NCI-H1694 (cell line): ENCODE data around the gene FCHSD2.
"Not testable (repeated sequence)": the region's sequence is repeated elsewhere in the genome, so short reads cannot be mapped to it uniquely, and the experiment has no call there.

Source experiments
- DNase-seq: peaks from one replicate; lab custom pipeline; 2025; lab: John Stamatoyannopoulos, UW

FCHSD2 gene

GRCh38 chr11:72924568-72925190, 217.4 kb downstream of the FCHSD2 start:
- no peak for DNase-seq

- no peak for DNase-seq
These were observed 220.9 kb downstream of the FCHSD2 start for GRCh38 chr11:72921028-72921716.

GRCh38 chr11:72920001-72920400, 222.1 kb downstream of the FCHSD2 start:
- DNase-seq = no peak

GRCh38 chr11:72918851-72919250, 223.3 kb downstream of the FCHSD2 start:
- DNase-seq = no peak

GRCh38 chr11:72912253-72912652, 229.9 kb downstream of the FCHSD2 start:
- DNase-seq = no peak

GRCh38 chr11:72909558-72910388, 232.3 kb downstream of the FCHSD2 start:
- DNase-seq = not testable (repeated sequence)

GRCh38 chr11:72908032-72908676, 234.0 kb downstream of the FCHSD2 start:
- DNase-seq = no peak

GRCh38 chr11:72904016-72904415, 238.1 kb downstream of the FCHSD2 start:
- DNase-seq = no peak

- no peak for DNase-seq
These were observed 240.7 kb downstream of the FCHSD2 start for GRCh38 chr11:72901374-72901773.

- no peak for DNase-seq
These were observed 242.1 kb downstream of the FCHSD2 start for GRCh38 chr11:72900013-72900412.

- no peak for DNase-seq
These were observed 242.9 kb downstream of the FCHSD2 start for GRCh38 chr11:72899238-72899637.

GRCh38 chr11:72897506-72897905, 244.6 kb downstream of the FCHSD2 start:
- no peak for DNase-seq

GRCh38 chr11:72896431-72896830, 245.7 kb downstream of the FCHSD2 start:
- no peak for DNase-seq

GRCh38 chr11:72890881-72891280, 251.2 kb downstream of the FCHSD2 start:
- DNase-seq = no peak

GRCh38 chr11:72886619-72887018, 255.5 kb downstream of the FCHSD2 start:
- no peak for DNase-seq

GRCh38 chr11:72885749-72886609, 256.1 kb downstream of the FCHSD2 start:
- DNase-seq = no peak

GRCh38 chr11:72876147-72876546, 266.0 kb downstream of the FCHSD2 start:
- no peak for DNase-seq

- no peak for DNase-seq
These were observed 266.4 kb downstream of the FCHSD2 start for GRCh38 chr11:72875736-72876135.

- DNase-seq = no peak
These were observed 270.1 kb downstream of the FCHSD2 start for GRCh38 chr11:72872012-72872411.

- DNase-seq = no peak
These were observed 271.0 kb downstream of the FCHSD2 start for GRCh38 chr11:72871119-72871518.

- DNase-seq = no peak
These were observed 272.3 kb downstream of the FCHSD2 start for GRCh38 chr11:72869831-72870230.
